Forelimb muscle (tissue), 1 donor: ENCODE measurements around the gene HJV. TPM values are rescaled to one million over a fixed set of nuclear protein-coding genes. Genes with fewer than 3 reads are reported as not detected.

Source experiments
- DNase-seq: peaks from one replicate; pipeline ENCODE4 v3.0.0-alpha.2; 2013; ENCODE audit warnings: low read depth
- polyA plus RNA-seq: library from polyadenylated mRNA; unstranded; fragments of 120-200 nt; gene quantifications from one replicate; pipeline ENCODE4 v1.2.1, GENCODE V29; 2013; ENCODE audit not compliant: insufficient read length

Gene HJV
- polyA plus RNA-seq, 1 donor, result 258 TPM

- DNase-seq, result no peak
Measured at GRCh38 chr1:145977016-145977415, 44.5 kb downstream of the HJV start.

- no peak for DNase-seq
Measured at GRCh38 chr1:145975216-145975615, 46.3 kb downstream of the HJV start.

DNA sequence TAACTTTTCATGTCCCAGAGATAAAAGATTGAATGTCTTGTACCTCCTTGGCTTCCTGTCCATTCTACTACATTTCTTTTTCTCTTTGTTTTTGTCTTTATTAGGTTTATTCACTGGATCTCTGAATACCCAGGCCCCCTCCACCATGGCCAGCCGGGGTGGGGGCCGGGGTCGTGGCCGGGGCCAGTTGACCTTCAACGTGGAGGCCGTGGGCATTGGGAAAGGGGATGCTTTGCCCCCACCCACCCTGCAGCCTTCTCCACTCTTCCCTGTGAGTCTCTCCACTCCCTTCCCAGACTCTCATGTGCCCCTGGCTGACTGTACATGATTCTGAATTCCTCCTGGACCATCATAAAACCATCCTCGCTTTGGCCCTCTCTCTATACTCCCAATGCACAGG lies 46.8 kb downstream of the HJV start:
- no peak for DNase-seq

- no peak for DNase-seq
Measured at GRCh38 chr1:145972580-145972979, 49.0 kb downstream of the HJV start.

Other genes starting within 250 kb of the HJV start
- gene RNF115, start 197.6 kb downstream of the HJV start, polyA plus RNA-seq, result 18.0 TPM
- gene POLR3C, start 197.5 kb downstream of the HJV start, polyA plus RNA-seq, result 20.2 TPM
- 17.7 TPM for gene NUDT17, start 176.1 kb downstream of the HJV start, polyA plus RNA-seq
- 41.0 TPM for gene PIAS3, start 162.7 kb downstream of the HJV start, polyA plus RNA-seq
- 2.9 TPM for gene ANKRD35, start 135.9 kb downstream of the HJV start, polyA plus RNA-seq
- gene ITGA10, start 111.7 kb downstream of the HJV start, polyA plus RNA-seq, result 7.5 TPM
- gene PEX11B, start 103.0 kb downstream of the HJV start, polyA plus RNA-seq, result 22.5 TPM
- gene RBM8A, start 94.3 kb downstream of the HJV start, polyA plus RNA-seq, result 118 TPM
- gene LIX1L, start 63.7 kb downstream of the HJV start, polyA plus RNA-seq, result 25.5 TPM
- 0.95 TPM for gene ANKRD34A, start 57.2 kb downstream of the HJV start, polyA plus RNA-seq
- gene POLR3GL, start 57.0 kb downstream of the HJV start, polyA plus RNA-seq, result 39.6 TPM
- 238 TPM for gene TXNIP, start 25.2 kb downstream of the HJV start, polyA plus RNA-seq
- 1.3 TPM for gene NBPF10, start 123.1 kb upstream of the HJV start, polyA plus RNA-seq
- gene NOTCH2NLA, start 207.3 kb upstream of the HJV start, polyA plus RNA-seq, result 22.8 TPM